Measurements from ENCODE around the gene SSBP4. TPM values are rescaled to one million over a fixed set of nuclear protein-coding genes. Genes with fewer than 3 reads are reported as not detected.

The SSBP4 gene
- 26.4 and 30.5 TPM in 2 replicates for total RNA-seq (2021; fragmentation: NEBNext Ultra II Directional; extraction: Animal tissue kit (Norgen Biotek cat#: 25700))
- polyA plus RNA-seq (2011; rRNA removed) = 33.7 and 51.3 TPM in 2 replicates
- 28.5 TPM for polyA plus RNA-seq (2011; cell fraction: cytosol; rRNA removed)
- polyA plus RNA-seq (2011; cell fraction: nucleus; rRNA removed) = 60.9 TPM
- polyA plus RNA-seq (2012, experiment 1 of 2) = 11.5 to 29.1 TPM (median 22.0 TPM) in 4 replicates
- 26.6 TPM for polyA plus RNA-seq (2012, experiment 2 of 2)
- 40.7 TPM for polyA plus RNA-seq (2013, experiment 1 of 2)
- polyA plus RNA-seq (2013, experiment 2 of 2) = 42.3 TPM
- 1.9 and 3.2 TPM in 2 replicates for polyA minus RNA-seq (2011; rRNA and poly(A)+ RNA removed)
- 25.3 TPM for polyA minus RNA-seq (2011; cell fraction: cytosol; rRNA and poly(A)+ RNA removed)
- 21.7 TPM for polyA minus RNA-seq (2011; cell fraction: nucleus; rRNA and poly(A)+ RNA removed)
- long read RNA-seq, experiment 1, partial matches to known transcripts = 13 of 25 reads
- long read RNA-seq, experiment 1, other reads (novel, unspliced or antisense) = 4 of 25 reads
- long read RNA-seq, experiment 2 = 0 reads

DNA sequence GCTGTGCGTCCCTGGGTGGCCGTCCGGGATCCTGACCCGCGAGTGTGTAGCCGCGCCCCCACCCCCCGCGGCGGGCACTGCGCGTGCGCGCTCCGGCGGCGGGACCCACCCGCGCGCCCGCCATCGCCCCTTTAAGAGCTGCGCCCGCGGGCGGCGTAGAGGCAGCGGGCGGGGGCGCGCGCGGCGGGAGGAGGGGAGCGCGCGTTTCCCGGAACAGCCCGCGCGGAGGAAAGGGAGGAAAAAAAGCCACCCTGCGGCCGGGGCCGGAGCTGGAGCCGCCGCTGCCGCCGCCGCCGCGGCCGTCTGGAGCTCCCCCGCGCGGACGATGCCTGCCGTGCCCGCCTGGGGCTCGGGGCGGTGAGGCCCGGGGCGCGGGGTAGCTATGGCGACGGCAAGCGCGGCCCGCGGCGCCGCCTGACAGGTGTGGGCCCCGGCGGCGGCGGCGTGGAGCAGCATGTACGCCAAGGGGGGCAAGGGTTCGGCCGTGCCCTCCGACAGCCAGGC is at the start of gene SSBP4:
TSS of gene SSBP4 (plus strand) at position 204 of the 504 bp plus-strand sequence. CDS start at position 455, 251 bp downstream.
- 0% methylated on average over 7 of the region's 80 CpGs; no CpG with 5 or more reads in 1 of the 2 experiments for WGBS, 2 experiments (ENCODE audit: extremely low coverage in 1 of 2, insufficient coverage in 1 of 2, insufficient read length in 1 of 2, insufficient replicate concordance in 2 of 2, low coverage in 1 of 2, low lambda C conversion rate in 2 of 2, missing lambda C conversion rate in 1 of 2)
- ChIA-PET CTCF (ENCODE audit: partially characterized antibody) (interaction anchor here (1.0 to 11.0 kb wide), 17 partner anchors 9 to 165 kb away, joined by 3 to 177 read pairs (median 4); partner anchors contain the start of gene GDF15), POLR2A (ENCODE audit: partially characterized antibody) (interaction anchor here (0.8 to 6.8 kb wide), 13 partner anchors 9 to 138 kb away, joined by 3 to 72 read pairs (median 4); partner anchors contain the start of genes JUND and PGPEP1)
- H4K5ac ChIP-seq (ENCODE audit: insufficient read length, low read depth, low read length) = no peak within 1 kb of the TSS
- peak within 1 kb of the TSS; percentile 99 for H4K91ac ChIP-seq (replicated peaks; ENCODE audit: insufficient read length, low read length)
- H3K36me3 ChIP-seq (ENCODE audit: control insufficient read depth in 2 of 4, insufficient read depth in 4 of 4, low read length in 3 of 4) = no peaks in the 10 kb centered on the region
- H3K56ac ChIP-seq (replicated peaks; ENCODE audit: insufficient read length, low read depth, low read length) = peak within 1 kb of the TSS; percentile 16
- peak within 1 kb of the TSS; percentile 69 for H2BK120ac ChIP-seq (replicated peaks; ENCODE audit: low read depth, low read length)
- peaks cover 0 to 4% of the 10 kb centered on the region in 2 experiments; a peak in 1 of 4 replicates for H3K79me2 ChIP-seq (ENCODE audit: control insufficient read depth in 1 of 2, insufficient read depth in 2 of 2, low read length in 2 of 2)
- peak within 1 kb of the TSS; percentile 66; the same call in 1 of the 2 replicates for H2BK20ac ChIP-seq (ENCODE audit: low read length)
- peak within 1 kb of the TSS; percentile 45; the same call in 1 of the 2 replicates for H4K8ac ChIP-seq (ENCODE audit: extremely low read depth, insufficient read depth, low read length)
- peak within 1 kb of the TSS in 1 of 4 experiments; percentile 13; a peak in 2 of 7 replicates for H3K9ac ChIP-seq (replicated peaks in 1 of 4; ENCODE audit: extremely low read depth in 1 of 4, low read depth in 3 of 4, low read length in 3 of 4)
- H2BK12ac ChIP-seq (ENCODE audit: low read depth, low read length) = peak within 1 kb of the TSS; percentile 99; the same call in 1 of the 2 replicates
- FAIRE-seq = no peak
- H3K4me2 ChIP-seq (ENCODE audit: insufficient read depth in 1 of 2, low read depth in 2 of 2, low read length in 2 of 2) = peak within 1 kb of the TSS; percentile 72 to 88
- H3K4me1 ChIP-seq (replicated peaks in 1 of 4; ENCODE audit: control insufficient read depth in 3 of 4, insufficient read depth in 4 of 4, low read length in 3 of 4) = peaks cover 0 to 39% (median 25%) of the 10 kb centered on the region in 4 experiments; a peak in 6 of 7 replicates
- DNase-seq (ENCODE audit: low read depth in 1 of 2, low spot score in 2 of 2) = peak in 1 of 2 experiments; percentile 87
- peak within 1 kb of the TSS; percentile 33 to 63 (median 46) for H3K4me3 ChIP-seq (ENCODE audit: extremely low read depth in 1 of 4, insufficient read depth in 2 of 4, low read depth in 3 of 4, low read length in 4 of 4)
- no peak within 1 kb of the TSS for H2AFZ ChIP-seq (ENCODE audit: low read length)
- H3K9me3 ChIP-seq (ENCODE audit: insufficient read depth in 2 of 2, low read depth in 1 of 2, low read length in 1 of 2) = no peaks in the 10 kb centered on the region
- H2BK15ac ChIP-seq (ENCODE audit: low read length) = peak within 1 kb of the TSS; percentile 99
- H3K23me2 ChIP-seq (ENCODE audit: low read depth, low read length) = peaks cover 19% of the 10 kb centered on the region; the same call in 1 of the 2 replicates
- peaks cover 4 to 7% of the 10 kb centered on the region in 2 experiments for H4K20me1 ChIP-seq (replicated peaks in 1 of 2; ENCODE audit: control insufficient read depth in 1 of 2, insufficient read depth in 2 of 2, low read length in 2 of 2)
- no peaks in the 10 kb centered on the region for H3K79me1 ChIP-seq (ENCODE audit: low read depth, low read length)
- no peak within 1 kb of the TSS for H3K14ac ChIP-seq (ENCODE audit: insufficient read length)
- peak within 1 kb of the TSS; percentile 59 for H3K4ac ChIP-seq (replicated peaks; ENCODE audit: insufficient read length, low read depth, low read length)
- peaks cover 5 to 29% (median 23%) of the 10 kb centered on the region in 4 experiments for H3K27me3 ChIP-seq (replicated peaks in 1 of 4; ENCODE audit: control insufficient read depth in 3 of 4, extremely low read depth in 1 of 4, insufficient read depth in 3 of 4, low read length in 3 of 4)
- peak within 1 kb of the TSS; percentile 75; the same call in 1 of the 2 replicates for H2BK5ac ChIP-seq (ENCODE audit: low read depth, low read length)
- H3K18ac ChIP-seq (ENCODE audit: extremely low read depth, low read length) = peak within 1 kb of the TSS; percentile 71
- peak within 1 kb of the TSS; percentile 89; the same call in 1 of the 2 replicates for H2AK5ac ChIP-seq (ENCODE audit: low read depth, low read length)
- no peak within 1 kb of the TSS for H3K27ac ChIP-seq (ENCODE audit: low read depth, low read length)
- no peak within 1 kb of the TSS for H3K23ac ChIP-seq (ENCODE audit: insufficient read length)
- TF ChIP-seq RBBP5 (IDR thresholded peaks at IDR 0.05; ENCODE audit: borderline replicate concordance, low read depth, low read length) = peak; percentile 39; the same call in 1 of the 2 replicates
- peak; percentile 48 for TF ChIP-seq KDM4A (IDR thresholded peaks at IDR 0.05; ENCODE audit: low read depth, low read length, severe bottlenecking)
- 0 out of 2 replicates have a peak, but pooled peaks have one; percentile 19 for TF ChIP-seq TAF1 (IDR thresholded peaks at IDR 0.05; ENCODE audit: low read depth, low read length)
- peak in 1 of 2 experiments; percentile 84; a peak in 1 of 4 replicates for TF ChIP-seq SIN3A (conservative IDR thresholded peaks at IDR 0.05 in 1 of 2, IDR thresholded peaks at IDR 0.05 in 1 of 2; ENCODE audit: low read depth in 1 of 2, low read length in 2 of 2)
- peak; percentile 27; the same call in 1 of the 2 replicates for TF ChIP-seq NRF1 (IDR thresholded peaks at IDR 0.05; ENCODE audit: low read depth, low read length)
- TF ChIP-seq POU5F1 (IDR thresholded peaks at IDR 0.05; ENCODE audit: low read depth, low read length) = no peak
- no peak for TF ChIP-seq CHD1 (IDR thresholded peaks at IDR 0.05; ENCODE audit: low read depth, low read length)
- no peak for TF ChIP-seq TBP (IDR thresholded peaks at IDR 0.05; ENCODE audit: low read depth, low read length)
- TF ChIP-seq MAFK (IDR thresholded peaks at IDR 0.05; ENCODE audit: low read depth, low read length) = no peak

Measured in H1 (cell line).